HCT116 (cell line): Measurements from ENCODE around the gene KLK12. TPM values are rescaled to one million over a fixed set of nuclear protein-coding genes. Genes with fewer than 3 reads are reported as not detected.

Experiments
- ATAC-seq: fragments of 200-7000 bp; cut with Tn5 transposase; 2 replicates; pipeline ENCODE4 v1.9.1; 2020; ENCODE audit warnings: mild to moderate bottlenecking, moderate library complexity
- BruUV-seq: library from RNA; stranded (reverse); fragments of 400-500 nt; replicated peaks from 2 replicates; lab custom pipeline; 2021; lab: Mats Ljungman, UMichigan
- CTCF ChIA-PET: fragments of 300-600 bp; sonication (Branson Sonifier 250); formaldehyde crosslinking; loops from one replicate; lab custom pipeline; 2021; ENCODE audit warnings: antibody characterized with exemption; lab: Charles Lee
- POLR2A ChIA-PET: fragments of 300-600, 350-600 bp; sonication (Branson Sonifier 250); formaldehyde crosslinking; loops from one replicate; lab custom pipeline; 2021; ENCODE audit warnings: antibody characterized with exemption; lab: Charles Lee
- RAD21 ChIA-PET, 2 experiments: fragments of 300-600 bp; sonication (Branson Sonifier 250); formaldehyde crosslinking; loops; one replicate each; lab custom pipeline; 2023; ENCODE audit warnings: low total read pairs in 2 of 2; ENCODE audit not compliant: uncharacterized antibody in 2 of 2, unreplicated experiment in 2 of 2, low non-redundant PET in 1 of 2; lab: Charles Lee
- DNase-seq: peaks from one replicate; pipeline ENCODE4 v3.0.0-alpha.2; 2010; ENCODE audit warnings: low read depth, low spot score
- H2AFZ ChIP-seq: fragments of 200-600 bp; shearing (Covaris generic), sonication (generic); 2 replicates; pipeline ENCODE4 v1.6.1; 2017; ENCODE audit warnings: low read depth, mixed run types, mixed read lengths, antibody characterized with exemption, low read length; ENCODE audit not compliant: poor library complexity, severe bottlenecking
- H3K27ac ChIP-seq: 2 replicates; pipeline ENCODE4 v1.5.1; 2012; ENCODE audit warnings: low read depth, low read length
- H3K27me3 ChIP-seq: fragments of 200-600 bp; sonication (generic); 2 replicates; pipeline ENCODE4 v1.6.1; 2016; ENCODE audit warnings: mixed run types, low read length, mixed read lengths; ENCODE audit not compliant: insufficient read depth
- H3K36me3 ChIP-seq, 2 experiments: fragments of 200-500 bp in 1 of 2; fragments of 200-600 bp in 1 of 2; sonication (Bioruptor generic) in 1 of 2; sonication (generic) in 1 of 2; 2 replicates each; pipeline versions ENCODE4 v1.5.1 to v1.6.1; 2014 to 2016; ENCODE audit warnings: low read length in 2 of 2, inconsistent platforms in 1 of 2, mixed read lengths in 1 of 2, mixed run types in 1 of 2; ENCODE audit not compliant: insufficient read depth in 2 of 2, control insufficient read depth in 1 of 2
- H3K4me1 ChIP-seq, 2 experiments: fragments of 200-600 bp in 1 of 2; sonication (generic) in 1 of 2; 2 replicates each; pipeline versions ENCODE4 v1.5.1 to v1.6.1; 2012 to 2017; ENCODE audit warnings: low read length in 2 of 2, inconsistent platforms in 1 of 2, mild to moderate bottlenecking in 1 of 2, mixed read lengths in 1 of 2, mixed run types in 1 of 2, moderate library complexity in 1 of 2; ENCODE audit not compliant: insufficient read depth in 2 of 2, control insufficient read depth in 1 of 2
- H3K4me2 ChIP-seq: fragments of 200-600 bp; sonication (generic); 2 replicates; pipeline ENCODE4 v1.6.1; 2017; ENCODE audit warnings: mixed run types, low read length, mixed read lengths
- H3K4me3 ChIP-seq, 2 experiments: fragments of 200-600 bp in 1 of 2; sonication (generic) in 1 of 2; replicated peaks in 1 of 2; 2 replicates each; pipeline ENCODE4 v1.5.1; 2011 to 2016; ENCODE audit warnings: low read length in 2 of 2, control low read depth in 1 of 2, low read depth in 1 of 2, mild to moderate bottlenecking in 1 of 2, mixed read lengths in 1 of 2, mixed run types in 1 of 2
- H3K79me2 ChIP-seq: fragments of 200-600 bp; sonication (generic); 2 replicates; pipeline ENCODE4 v1.6.1; 2017; ENCODE audit warnings: mild to moderate bottlenecking, mixed run types, low read length, moderate library complexity, mixed read lengths; ENCODE audit not compliant: insufficient read depth
- H3K9ac ChIP-seq: fragments of 200-600 bp; sonication (generic); 2 replicates; pipeline ENCODE4 v1.6.1; 2016; ENCODE audit warnings: low read length, mixed read lengths
- H3K9me2 ChIP-seq: fragments of 200-600 bp; sonication (generic), shearing (Covaris generic); 2 replicates; pipeline ENCODE4 v1.6.1; 2017; ENCODE audit warnings: mixed run types, mild to moderate bottlenecking, moderate library complexity; ENCODE audit not compliant: insufficient read depth
- H3K9me3 ChIP-seq, 2 experiments: fragments of 200-500 bp in 1 of 2; fragments of 200-600 bp in 1 of 2; sonication (Bioruptor generic) in 1 of 2; sonication (generic) in 1 of 2; 2 replicates each; pipeline ENCODE4 v1.6.1; 2014 to 2017; ENCODE audit warnings: low read length in 2 of 2, mixed read lengths in 2 of 2, inconsistent platforms in 1 of 2, low read depth in 1 of 2, mild to moderate bottlenecking in 1 of 2, mixed run types in 1 of 2, moderate library complexity in 1 of 2; ENCODE audit not compliant: control insufficient read depth in 1 of 2, insufficient read depth in 1 of 2
- H4K20me1 ChIP-seq: fragments of 200-600 bp; sonication (generic), shearing (Covaris generic); 2 replicates; pipeline ENCODE4 v1.6.1; 2017; ENCODE audit warnings: mixed run types, mild to moderate bottlenecking, moderate library complexity; ENCODE audit not compliant: insufficient read depth
- ATF3 ChIP-seq: IDR thresholded peaks from 2 replicates; pipeline ENCODE4 v1.6.1; 2012
- EGR1 ChIP-seq: IDR thresholded peaks from 2 replicates; pipeline ENCODE4 v1.6.1; 2012; ENCODE audit warnings: low read depth
- ELF1 ChIP-seq: IDR thresholded peaks from 2 replicates; pipeline ENCODE4 v1.6.1; 2012; ENCODE audit warnings: low read depth, borderline replicate concordance
- EZH2 ChIP-seq: fragments of 200-600 bp; sonication (generic); IDR thresholded peaks from 2 replicates; pipeline ENCODE4 v1.6.1; 2017; ENCODE audit warnings: antibody characterized with exemption, mixed run types
- EZH2phosphoT487 ChIP-seq: fragments of 200-600 bp; IDR thresholded peaks from 2 replicates; pipeline ENCODE4 v1.6.1; 2018; ENCODE audit warnings: antibody characterized with exemption, borderline replicate concordance
- RAD21 ChIP-seq: IDR thresholded peaks from 2 replicates; pipeline ENCODE4 v1.6.1; 2012; ENCODE audit warnings: low read depth, mild to moderate bottlenecking
- SIN3A ChIP-seq: IDR thresholded peaks from 2 replicates; pipeline ENCODE4 v1.6.1; 2012; ENCODE audit warnings: low read depth
- SP1 ChIP-seq: IDR thresholded peaks from 2 replicates; pipeline ENCODE4 v1.6.1; 2012; ENCODE audit warnings: low read depth
- SRF ChIP-seq: IDR thresholded peaks from 2 replicates; pipeline ENCODE4 v1.6.1; 2012; ENCODE audit warnings: low read depth
- TCF7L2 ChIP-seq: IDR thresholded peaks from 2 replicates; pipeline ENCODE4 v1.7.0; 2011; ENCODE audit warnings: borderline replicate concordance, inconsistent platforms; ENCODE audit not compliant: insufficient read depth, insufficient read length; ENCODE audit errors: extremely low read depth
- ZFX ChIP-seq: fragments of 450-650 bp; IDR thresholded peaks from 2 replicates; pipeline ENCODE4 v1.6.1; 2017
- intact Hi-C: fragments of 100-400 bp; cut with micrococcal nuclease; formaldehyde crosslinking; loops from 2 replicates; pipeline ENCODE4 v1.10.0; 2022
- total RNA-seq: library from RNA; stranded (reverse); gene quantifications from one replicate; pipeline ENCODE4 v1.2.1, GENCODE V29; 2021; ENCODE audit not compliant: unreplicated experiment
- TF ChIP-seq, protein P1 (sequence below): IDR thresholded peaks from 2 replicates; pipeline ENCODE4 v1.6.1; 2012
- TF ChIP-seq, protein P2 (sequence below), 3 experiments: fragments of 200-600 bp in 1 of 3; sonication (generic) in 1 of 3; IDR thresholded peaks in 2 of 3; conservative IDR thresholded peaks in 1 of 3; 2 replicates each; pipeline ENCODE4 v1.5.1; 2012 to 2017; ENCODE audit warnings: low read depth in 2 of 3, low read length in 2 of 3, antibody characterized with exemption in 1 of 3, borderline replicate concordance in 1 of 3, control low read depth in 1 of 3, mild to moderate bottlenecking in 1 of 3, mixed read lengths in 1 of 3, mixed run types in 1 of 3, moderate library complexity in 1 of 3; ENCODE audit not compliant: insufficient read depth in 1 of 3

The KLK12 gene
- total RNA-seq, 1 experiment from 2014 or later = not detected

DNA sequence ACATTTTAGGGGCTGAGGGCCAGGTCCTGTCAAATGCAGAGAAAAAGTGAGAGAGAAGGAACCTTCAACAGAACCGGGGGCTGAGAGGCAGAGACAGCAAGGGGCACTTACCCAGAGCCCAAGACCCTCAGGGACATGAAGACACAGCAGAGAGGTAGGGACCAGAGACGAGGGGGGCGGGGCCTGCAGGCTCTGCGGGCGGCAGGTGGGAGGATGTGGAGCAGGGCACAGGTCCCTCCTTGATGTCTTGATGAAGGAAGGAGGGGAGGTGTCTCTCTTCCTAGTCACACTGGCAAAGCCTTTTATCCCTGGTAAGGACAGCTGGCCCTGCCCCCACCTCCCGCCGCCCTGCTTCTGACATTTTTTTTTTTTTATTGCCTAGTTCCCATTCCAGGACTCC, 47.8 kb upstream of the KLK12 start, which contains the start of gene KLK14:
Gene KLK14 (minus strand): TSS at position 277 of the 400 bp plus-strand sequence. CDS start 273 bp downstream, at position 4.
- Histone ChIP-seq H3K27me3 (no peaks in the 10 kb centered on the region), H2AFZ (no peak within 1 kb of the TSS)
- intact Hi-C loops = no loop called here
- TF ChIP-seq EGR1 = no peak
- TF ChIP-seq EZH2phosphoT487 = no peak
- TF ChIP-seq RAD21 = no peak
- TF ChIP-seq, protein P1, sequence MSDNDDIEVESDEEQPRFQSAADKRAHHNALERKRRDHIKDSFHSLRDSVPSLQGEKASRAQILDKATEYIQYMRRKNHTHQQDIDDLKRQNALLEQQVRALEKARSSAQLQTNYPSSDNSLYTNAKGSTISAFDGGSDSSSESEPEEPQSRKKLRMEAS = no peak
- TF ChIP-seq EZH2 = no peak
- no peak for TF ChIP-seq ZFX
- no peak for TF ChIP-seq ATF3
- no peak for TF ChIP-seq SRF
- no peak for TF ChIP-seq ELF1
- TF ChIP-seq, protein P2, sequence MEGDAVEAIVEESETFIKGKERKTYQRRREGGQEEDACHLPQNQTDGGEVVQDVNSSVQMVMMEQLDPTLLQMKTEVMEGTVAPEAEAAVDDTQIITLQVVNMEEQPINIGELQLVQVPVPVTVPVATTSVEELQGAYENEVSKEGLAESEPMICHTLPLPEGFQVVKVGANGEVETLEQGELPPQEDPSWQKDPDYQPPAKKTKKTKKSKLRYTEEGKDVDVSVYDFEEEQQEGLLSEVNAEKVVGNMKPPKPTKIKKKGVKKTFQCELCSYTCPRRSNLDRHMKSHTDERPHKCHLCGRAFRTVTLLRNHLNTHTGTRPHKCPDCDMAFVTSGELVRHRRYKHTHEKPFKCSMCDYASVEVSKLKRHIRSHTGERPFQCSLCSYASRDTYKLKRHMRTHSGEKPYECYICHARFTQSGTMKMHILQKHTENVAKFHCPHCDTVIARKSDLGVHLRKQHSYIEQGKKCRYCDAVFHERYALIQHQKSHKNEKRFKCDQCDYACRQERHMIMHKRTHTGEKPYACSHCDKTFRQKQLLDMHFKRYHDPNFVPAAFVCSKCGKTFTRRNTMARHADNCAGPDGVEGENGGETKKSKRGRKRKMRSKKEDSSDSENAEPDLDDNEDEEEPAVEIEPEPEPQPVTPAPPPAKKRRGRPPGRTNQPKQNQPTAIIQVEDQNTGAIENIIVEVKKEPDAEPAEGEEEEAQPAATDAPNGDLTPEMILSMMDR (IDR thresholded peaks at IDR 0.05 in 2 of 3, conservative IDR thresholded peaks at IDR 0.05 in 1 of 3; ENCODE audit: borderline replicate concordance in 1 of 3, insufficient read depth in 1 of 3, low read depth in 2 of 3, low read length in 2 of 3) = no peak
- no peak for TF ChIP-seq TCF7L2
- TF ChIP-seq SP1 = no peak
- TF ChIP-seq SIN3A = no peak
- TF ChIP-seq, all 23 proteins: peak for 0
- Histone ChIP-seq H3K4me1 (no peaks in the 10 kb centered on the region), H3K79me2 (no peaks in the 10 kb centered on the region), H3K36me3 (no peaks in the 10 kb centered on the region), H3K4me3 (no peak within 1 kb of the TSS), H3K9ac (no peak within 1 kb of the TSS), H3K9me2 (no peaks in the 10 kb centered on the region), H3K4me2 (no peak within 1 kb of the TSS), H4K20me1 (no peaks in the 10 kb centered on the region), H3K9me3 (no peaks in the 10 kb centered on the region), H3K27ac (no peak within 1 kb of the TSS)
- CTCF ChIA-PET = no interaction called here
- ATAC-seq (no peak), DNase-seq (no peak)
- RAD21 ChIA-PET = no interaction called here
- no TSS peak for BruUV-seq
- POLR2A ChIA-PET = no interaction called here
